Fibroblast of gingiva (primary cell): ENCODE results near the gene PRPH.
"Not testable (repeated sequence)": the region's sequence is repeated elsewhere in the genome, so short reads cannot be mapped to it uniquely, and the experiment has no call there.

Experiments
- DNase-seq: peaks from one replicate; pipeline ENCODE4 v3.0.0-alpha.2; 2011; ENCODE audit warnings: low read depth

Gene PRPH

DNA sequence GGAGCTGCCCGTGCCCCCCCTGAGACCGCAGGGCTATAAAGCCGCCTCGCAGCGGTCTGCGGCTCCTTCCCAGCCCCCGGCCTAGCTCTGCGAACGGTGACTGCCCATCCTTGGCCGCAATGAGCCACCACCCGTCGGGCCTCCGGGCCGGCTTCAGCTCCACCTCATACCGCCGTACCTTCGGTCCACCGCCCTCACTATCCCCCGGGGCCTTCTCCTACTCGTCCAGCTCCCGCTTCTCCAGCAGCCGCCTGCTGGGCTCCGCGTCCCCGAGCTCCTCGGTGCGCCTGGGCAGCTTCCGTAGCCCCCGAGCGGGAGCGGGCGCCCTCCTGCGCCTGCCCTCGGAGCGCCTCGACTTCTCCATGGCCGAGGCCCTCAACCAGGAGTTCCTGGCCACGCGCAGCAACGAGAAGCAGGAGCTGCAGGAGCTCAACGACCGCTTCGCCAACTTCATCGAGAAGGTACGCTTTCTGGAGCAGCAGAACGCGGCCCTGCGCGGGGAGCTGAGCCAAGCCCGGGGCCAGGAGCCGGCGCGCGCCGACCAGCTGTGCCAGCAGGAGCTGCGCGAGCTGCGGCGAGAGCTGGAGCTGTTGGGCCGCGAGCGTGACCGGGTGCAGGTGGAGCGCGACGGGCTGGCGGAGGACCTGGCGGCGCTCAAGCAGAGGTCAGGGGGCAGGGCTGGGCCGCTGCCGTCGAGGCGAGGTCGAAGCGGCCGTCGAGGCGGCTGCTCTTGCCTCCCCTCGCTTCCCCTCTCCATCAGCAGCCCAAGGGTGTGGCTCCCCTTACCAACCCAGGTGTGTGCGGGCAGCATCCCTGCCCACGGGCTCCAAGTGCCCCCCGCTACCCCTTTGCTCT is at the start of gene PRPH:
PRPH (plus strand) TSS at position 66 of the 855 bp plus-strand sequence; CDS start at position 120, 54 bp downstream.
- no peak for DNase-seq

DNA sequence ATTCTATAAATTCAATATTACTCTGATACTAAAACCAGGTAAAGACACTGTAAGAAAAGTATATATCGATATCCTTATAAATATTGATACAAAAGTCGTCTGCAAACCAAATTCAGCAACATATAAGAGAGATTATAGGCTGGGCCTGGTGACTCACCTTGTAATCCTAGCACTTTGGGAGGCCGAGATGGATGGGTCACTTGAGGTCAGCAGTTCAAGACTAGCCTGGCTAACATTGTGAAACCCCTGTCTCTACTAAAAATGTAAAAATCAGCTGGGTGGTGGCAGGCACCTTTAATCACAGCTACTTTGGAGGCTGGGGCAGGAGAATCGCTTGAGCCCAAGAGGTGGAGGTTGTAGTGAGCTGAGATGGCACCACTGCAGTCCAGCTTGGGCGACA is 43.6 kb upstream of the PRPH start:
- DNase-seq: no peak

DNA sequence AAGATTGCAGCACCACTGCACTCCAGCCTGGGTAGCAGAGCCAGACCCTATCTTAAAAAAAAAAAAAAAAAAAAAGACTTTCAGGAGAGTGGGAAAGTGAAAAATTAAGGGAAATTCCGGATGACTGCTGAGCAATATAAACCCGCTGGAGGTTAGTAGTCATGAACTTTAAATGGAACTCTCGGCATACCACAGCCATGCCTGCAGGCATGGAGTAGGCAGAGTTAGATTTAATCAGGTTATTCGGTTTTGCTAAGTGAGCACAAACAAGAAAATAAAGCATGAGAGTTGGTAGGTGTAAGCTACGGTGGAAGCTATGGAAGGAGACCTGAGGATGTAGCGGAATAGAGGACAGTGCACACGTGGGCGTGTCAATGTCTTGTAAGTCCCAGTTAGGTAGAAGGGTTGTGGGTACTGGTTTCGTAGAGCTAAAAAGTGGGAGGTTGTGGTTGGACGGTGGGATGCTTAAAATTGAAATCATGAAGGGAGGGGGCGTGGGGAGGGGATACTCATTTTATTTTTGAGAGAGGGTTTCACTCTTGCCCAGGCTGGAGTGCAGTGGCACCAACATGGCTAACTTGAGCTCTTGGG is 41.8 kb upstream of the PRPH start:
- no peak for DNase-seq

DNA sequence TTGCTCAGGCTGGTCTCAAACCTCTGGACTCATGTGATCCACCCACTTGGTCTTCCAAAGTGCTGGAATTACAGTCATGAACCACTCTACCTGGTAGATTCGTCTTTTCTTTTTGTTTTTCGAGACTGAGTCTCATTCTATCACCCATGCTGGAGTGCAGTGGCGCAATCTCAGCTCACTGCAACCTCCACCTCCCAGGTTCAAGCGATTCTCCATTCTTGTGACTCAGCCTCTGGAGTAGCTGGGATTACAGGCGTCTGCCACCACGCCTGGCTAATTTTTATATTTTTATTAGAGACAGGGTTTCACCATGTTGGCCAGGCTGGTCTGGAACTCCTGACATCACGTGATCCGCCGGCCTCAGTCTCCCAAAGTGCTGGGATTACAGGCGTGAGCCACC is 39.5 kb upstream of the PRPH start:
- not testable (repeated sequence) for DNase-seq

DNA sequence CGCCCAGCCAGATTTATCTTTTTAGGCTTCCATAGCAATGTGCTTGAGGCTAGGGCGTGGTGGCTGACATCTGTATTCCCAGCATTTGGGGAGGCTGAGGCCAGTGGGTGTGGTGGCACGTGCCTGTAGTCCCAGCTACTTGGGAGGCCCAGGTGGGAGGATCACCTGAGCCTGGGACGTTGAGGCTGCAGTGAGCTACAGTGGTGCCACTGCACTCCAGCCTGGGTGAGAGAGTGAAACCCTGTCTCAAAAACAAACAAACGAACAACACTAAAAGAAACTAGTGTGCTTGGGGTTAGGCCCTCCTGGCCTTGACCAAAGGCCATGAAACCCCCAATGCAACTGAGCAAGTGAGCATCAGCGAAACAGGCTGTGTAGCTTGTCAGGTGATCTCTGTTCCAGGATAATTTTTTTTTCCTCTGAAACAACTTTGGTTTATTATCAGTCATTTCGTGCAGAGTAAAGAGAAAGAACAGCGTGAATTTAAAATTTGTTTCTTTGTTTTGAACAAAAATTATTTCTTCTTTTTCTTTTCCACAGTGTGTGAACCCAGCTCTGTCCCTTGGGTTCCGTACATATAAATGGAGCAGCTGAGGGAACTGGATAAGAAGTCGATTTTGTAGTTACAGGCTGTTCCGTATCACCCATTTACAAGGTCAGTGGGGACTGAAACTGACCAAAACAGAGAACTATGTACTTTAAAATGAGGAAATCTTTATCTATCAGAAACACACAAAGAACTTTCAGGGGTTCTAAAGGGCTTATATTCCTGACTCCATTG is 38.9 kb upstream of the PRPH start:
- DNase-seq: no peak

DNA sequence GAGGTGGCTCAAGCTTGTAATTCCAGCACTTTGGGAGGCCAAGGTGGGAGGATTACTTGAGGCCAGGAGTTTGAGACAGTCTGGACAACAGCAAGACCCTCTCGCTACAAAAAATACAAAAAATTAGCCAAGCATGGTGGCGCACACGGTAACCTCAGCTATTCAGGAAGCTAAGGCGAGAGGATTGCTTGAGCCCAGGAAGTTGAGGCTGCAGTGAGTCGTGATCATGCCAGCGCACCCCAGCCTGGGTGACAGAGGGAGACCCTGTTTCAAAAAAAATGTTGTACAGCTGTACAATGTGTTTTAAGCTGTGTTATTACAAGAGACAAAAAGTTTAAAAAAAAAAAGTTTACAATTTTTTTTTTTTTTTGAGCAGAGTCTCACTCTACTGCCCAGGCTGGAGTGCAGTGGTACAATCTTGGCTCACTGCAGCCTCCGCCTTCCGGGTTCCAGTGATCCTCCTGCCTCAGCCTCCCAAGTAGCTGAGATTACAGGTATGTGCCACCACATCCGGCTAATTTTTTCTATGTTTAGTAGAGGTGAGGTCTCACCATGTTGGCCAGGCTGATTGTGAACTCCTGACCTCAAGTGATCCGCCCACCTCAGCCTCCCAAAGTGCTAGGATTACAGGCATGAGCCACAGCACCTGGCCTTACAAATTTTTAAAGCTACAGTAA is 37.3 kb upstream of the PRPH start:
- DNase-seq: not testable (repeated sequence)

DNA sequence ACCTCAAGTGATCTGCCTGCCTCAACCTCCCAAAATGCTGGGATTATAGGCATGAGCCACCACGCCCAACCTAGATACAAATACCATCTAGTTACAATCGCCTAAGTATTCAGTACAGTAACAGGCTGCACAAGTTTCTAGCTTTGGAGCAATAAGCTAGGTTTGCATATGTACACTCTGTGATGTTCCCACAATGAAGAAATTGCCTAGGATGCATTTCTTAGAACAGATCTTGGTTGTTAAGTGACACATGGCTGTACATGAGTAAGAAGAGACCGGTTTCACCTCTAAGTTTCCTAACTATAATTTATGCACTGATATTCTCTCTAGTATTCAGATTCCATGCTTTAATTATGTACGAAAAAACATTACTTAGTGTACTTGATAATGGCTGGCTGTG is 35.5 kb upstream of the PRPH start:
- no peak for DNase-seq

DNA sequence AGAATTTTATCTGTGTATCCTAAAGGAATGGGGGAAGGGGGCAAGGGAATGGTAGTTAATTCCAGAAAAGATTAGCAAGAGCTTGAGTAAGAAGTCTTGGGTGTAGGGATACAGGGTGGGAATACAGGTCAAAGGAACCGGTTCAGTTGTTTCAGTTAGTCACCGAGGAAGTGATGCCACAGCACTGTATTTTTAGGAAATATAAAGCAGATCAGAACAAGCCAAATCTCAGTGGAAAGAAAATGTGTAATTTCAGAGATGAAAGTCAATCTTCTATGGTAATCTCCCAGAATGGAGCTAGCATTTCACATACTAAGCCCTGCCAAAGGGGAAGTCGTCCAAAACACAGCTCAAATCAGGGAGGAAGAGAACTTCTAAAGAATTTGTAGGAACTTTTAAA is 34.8 kb upstream of the PRPH start:
- DNase-seq: peak; percentile 80

DNA sequence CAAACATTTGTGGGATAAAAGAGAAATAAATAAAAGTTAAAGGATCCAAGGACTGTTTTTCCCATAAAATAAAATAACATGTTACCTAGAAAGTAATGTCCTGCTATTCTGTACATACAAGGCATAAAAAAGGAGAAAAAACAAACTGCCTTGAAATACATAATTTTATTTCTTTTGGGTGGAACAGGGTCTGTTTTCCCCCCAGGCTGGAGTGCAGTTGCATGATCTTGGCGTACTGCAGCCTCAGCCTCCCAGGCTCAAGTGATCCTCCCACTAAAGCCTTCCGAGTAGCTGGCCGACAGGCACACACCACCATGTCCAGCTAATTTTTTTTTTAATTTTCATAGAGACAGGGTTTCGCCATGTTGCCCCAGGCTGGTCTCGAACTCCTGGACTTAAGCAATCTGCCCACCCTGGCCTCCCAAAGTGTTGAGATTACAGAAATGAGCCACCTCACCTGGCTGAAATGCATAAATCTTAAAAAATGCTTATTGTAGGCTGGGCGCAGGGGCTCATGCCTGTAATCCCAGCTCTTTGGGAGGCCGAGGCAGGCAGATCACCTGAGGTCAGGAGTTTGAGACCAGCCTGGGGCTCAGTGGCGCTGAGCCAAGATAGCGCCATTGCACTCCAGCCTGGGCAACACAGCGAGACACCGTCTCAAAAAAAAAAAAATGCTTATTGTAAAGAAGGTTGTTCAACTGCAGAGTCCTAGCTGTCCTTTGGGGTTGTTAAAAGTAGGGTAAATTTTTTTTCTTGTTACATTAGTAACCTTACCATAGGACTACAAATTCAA is 34.2 kb upstream of the PRPH start:
- no peak for DNase-seq

DNA sequence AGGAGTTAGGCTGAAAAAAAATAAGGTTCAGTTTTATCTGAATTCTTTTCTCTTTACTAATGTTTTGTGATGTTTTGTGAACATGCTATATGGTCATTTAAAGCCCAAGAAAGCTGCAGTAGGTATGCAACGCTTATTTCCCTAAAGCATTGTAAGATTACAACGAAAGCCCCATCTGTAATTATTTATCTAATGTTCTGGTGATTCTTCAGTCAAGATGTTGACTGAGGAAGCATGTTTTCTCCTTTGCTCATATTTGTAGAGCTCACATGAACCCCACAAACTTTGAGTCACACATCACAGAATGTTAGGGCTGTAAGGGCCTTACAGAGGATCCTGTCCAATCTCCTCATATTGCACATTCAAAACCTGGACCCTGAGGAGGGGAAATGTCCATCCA is 33.2 kb upstream of the PRPH start:
- peak; percentile 46 for DNase-seq

DNA sequence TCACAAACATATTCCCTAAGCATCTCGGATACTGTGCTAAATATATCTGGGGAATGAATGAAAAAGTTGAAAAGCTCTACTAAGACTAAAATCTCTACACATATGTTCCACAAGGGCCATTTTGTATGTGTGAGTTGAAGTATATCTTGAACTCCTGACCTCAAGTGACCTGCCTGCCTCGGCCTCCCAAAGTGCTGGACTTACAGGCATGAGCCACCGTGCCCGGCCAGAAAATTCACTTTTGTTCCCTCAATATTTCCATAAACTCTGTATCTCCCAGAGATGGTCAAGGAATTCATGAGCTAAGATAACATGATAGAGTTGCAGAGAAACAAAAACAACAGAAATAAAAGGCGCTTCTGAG is 31.6 kb upstream of the PRPH start:
- DNase-seq: no peak

DNA sequence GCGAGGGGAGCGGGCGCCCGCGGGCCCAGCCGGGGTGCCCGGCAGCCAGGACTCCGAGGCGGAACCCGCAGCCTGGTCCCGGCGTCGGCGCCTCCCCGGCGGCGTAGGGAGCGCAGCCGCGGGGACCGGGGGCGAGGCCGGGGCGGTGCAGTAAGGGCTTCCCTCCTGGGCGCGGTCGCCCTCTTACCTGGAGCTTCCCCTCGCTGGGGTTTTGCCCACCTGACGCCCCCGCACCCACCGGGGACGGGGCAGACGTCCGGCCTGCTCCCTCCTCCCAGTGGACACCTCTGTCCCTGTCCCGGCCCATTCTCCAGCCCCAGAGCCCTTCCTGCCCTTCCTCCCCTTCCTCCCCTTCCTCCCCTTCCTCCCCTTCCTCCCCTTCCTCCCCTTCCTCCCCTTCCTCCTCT is 30.5 kb upstream of the PRPH start:
- no peak for DNase-seq

DNA sequence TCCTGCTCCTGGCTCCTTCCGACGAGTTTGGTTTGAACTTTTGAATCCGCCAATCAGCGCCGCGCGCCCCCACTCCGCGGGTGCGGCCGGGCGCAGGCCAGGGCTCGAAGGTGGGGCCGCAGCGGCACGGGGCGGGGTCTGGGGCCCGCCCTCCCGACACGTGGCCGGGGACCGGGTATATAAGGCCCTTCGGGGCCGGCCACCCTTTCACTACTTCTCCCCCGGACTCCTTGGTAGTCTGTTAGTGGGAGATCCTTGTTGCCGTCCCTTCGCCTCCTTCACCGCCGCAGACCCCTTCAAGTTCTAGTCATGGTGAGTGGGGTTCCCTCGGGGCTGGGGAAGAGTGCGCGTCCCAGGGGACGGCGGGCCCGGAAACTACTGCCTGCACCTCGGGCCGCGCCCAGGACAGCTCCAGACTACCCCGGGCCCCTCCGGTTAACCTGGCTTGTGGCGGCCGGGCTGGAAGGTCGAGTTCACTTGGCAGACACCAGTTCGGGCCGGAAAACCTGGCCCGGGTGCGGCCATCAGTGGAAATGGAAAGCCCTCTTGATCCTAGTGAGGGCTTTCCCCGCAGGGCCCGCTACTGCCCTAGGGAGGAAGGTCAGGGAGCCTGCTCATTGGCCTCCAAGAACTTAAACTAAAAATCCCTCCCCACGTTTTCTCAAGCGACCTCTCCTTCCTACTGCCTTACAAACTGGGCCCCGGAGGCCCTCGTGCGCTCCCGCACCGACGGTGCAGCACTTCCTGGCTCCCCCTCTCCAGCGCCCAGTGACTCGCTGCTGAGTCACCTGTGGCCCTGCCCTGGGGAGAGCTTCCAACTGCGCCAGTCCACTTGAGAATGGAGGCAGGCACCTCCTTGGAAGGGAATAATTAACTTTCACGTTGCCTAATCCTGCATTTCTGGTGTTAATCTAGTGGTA is 29.8 kb upstream of the PRPH start, which contains the start of gene TUBA1C:
TUBA1C (plus strand) TSS at position 210 of the 920 bp plus-strand sequence; CDS start at position 310, 100 bp downstream.
- DNase-seq: peak; percentile 94

DNA sequence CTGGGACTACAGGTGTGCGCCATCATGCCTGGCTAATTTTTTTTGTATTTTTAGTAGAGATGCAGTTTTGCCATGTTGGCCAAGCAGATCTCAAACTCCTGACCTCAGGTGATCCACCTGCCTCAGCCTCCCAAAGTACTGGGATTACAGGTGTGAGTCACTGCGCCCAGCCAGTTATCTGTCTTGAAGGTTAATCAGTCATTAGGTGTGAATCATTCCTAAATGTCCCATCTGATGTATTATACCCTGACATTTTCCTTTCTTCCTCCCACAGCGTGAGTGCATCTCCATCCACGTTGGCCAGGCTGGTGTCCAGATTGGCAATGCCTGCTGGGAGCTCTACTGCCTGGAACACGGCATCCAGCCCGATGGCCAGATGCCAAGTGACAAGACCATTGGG is 25.8 kb upstream of the PRPH start:
- DNase-seq: not testable (repeated sequence)

DNA sequence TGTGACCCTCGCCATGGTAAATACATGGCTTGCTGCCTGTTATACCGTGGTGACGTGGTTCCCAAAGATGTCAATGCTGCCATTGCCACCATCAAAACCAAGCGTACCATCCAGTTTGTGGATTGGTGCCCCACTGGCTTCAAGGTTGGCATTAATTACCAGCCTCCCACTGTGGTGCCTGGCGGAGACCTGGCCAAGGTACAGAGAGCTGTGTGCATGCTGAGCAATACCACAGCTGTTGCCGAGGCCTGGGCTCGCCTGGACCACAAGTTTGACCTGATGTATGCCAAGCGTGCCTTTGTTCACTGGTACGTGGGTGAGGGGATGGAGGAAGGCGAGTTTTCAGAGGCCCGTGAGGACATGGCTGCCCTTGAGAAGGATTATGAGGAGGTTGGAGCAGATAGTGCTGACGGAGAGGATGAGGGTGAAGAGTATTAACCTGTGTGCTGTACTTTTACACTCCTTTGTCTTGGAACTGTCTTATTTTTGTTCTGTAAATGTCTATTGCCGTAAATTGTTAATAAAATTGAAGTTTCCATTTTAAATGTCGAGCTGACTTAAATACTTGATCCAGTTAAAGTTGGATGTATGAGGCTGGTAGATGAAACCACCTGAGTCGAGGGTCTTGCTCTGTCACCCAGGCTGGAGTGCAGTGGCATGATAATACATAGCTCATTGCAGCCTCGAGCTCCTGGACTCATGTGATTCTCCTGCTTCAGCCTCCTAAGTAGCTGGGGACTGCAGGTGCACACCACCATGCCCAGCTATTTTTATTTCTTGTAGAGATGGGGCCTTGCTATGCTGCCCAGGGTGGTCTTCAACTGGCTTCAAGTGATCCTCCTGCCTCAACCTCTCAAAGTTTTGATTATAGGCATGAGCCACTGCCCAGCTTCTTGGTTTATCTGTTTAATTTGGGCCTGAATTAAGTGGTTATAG is 21.9 kb upstream of the PRPH start:
- DNase-seq: no peak

DNA sequence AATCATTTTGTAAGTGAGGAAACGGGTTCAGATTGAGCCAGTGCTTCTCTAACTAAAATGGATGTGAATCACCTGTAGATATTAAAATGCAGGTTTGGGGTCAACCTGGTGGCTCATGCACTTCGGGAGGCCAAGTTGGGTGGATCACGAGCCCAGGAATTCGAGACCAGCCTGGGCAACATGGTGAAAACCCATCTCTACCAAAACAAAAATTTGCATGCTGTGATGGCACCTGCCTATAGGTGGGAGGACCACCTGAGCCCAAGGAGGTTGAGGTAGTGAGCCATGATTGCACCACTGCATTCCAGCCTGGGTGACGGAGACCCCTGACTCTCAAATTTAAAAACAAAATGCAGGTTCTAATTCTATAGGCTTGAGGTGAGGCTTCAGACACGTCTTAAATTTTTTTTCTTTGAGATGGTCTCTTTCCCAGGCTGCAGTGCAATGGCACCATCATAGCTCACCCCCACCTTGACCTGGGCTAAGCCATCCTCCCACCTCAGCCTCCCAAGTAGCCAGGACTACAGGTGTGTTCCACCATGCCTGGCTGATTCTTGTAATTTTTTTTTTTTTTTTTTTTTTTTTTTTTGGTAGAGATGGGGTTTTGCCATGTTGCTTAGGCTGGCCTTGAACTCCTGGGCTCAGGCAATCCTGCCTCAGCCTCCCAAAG is 21.1 kb upstream of the PRPH start:
- no peak for DNase-seq

DNA sequence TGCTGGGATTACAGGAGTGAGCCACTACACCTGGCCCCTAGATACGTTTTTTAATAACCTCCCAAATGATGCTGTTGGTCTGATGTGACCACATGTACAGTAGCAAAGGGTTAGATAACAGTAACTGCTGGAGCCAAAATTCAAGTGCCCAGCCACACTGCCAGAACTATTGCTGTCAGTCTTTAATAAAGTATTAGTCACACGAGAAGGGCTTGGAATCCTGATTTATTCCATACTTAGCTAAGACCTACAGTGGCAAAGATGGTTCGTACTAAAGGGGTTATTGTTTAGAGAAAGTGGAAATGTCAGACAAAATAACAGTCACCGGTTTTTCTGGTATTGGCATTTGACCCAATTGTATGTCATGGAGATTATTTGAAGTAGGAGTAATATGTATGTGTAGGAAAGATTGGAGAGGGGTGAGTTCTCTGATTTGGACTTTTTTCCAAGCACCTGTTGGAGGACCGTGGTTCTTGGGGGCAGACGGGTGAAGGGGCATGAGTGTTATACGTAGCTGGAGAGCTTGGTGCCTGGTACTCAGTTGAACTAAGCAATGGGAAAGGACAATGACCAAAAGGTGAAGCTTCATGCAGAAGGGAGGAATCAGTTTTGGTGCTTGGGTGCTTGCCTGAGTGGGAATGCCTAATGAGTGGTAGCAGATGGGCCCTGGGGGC is 20.4 kb upstream of the PRPH start:
- DNase-seq: no peak
